ENCODE results near the gene PSMB8. TPM values are rescaled to one million over a fixed set of nuclear protein-coding genes. Genes with fewer than 3 reads are reported as not detected.

PSMB8 gene
- total and polyA plus RNA-seq, 7 donors = 7.0 to 19.2 (median 10.3) TPM

DNA sequence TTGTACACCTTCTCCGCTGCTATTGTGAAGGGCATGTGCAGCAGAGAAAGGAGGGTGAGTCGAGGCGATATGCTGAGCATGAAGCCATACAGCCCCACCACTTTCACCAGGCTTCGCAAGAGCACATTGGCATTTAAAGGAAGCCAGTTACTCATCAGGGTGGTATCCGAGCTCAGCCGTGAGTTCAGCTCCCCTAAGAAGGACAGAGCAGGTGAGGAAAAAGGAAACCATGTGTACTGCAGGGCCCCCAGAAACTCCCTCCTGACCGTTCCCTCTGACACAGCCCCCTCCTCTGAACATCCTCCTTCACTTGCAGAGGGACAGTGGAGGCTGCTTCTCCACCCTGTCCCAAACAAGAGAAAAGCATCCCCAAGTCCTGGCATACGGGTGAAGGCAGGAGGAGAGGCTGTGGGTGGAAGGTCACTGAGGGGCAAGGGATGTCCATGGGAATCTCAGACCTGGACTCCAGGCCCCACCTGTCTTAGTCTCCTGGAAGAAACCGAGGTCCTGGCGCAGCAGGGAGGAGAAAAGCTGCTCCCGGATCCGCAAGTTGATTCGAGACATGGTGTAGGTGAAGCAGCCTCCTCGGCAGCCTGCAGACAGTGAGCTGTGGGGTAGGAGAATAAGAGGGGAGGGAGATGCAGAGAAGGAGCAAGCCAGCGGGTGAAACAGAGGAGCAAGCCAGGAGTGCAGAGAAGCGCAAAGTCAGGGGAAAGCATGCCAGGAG, 8.5 kb downstream of the PSMB8 start:
- Histone ChIP-seq H3K27ac (no peak overlapping the region), H3K4me3 (no peak overlapping the region), H3K4me1 (peaks cover 12% of the 10 kb centered on the region), H3K36me3 (ENCODE audit: insufficient read depth in 1 of 2, low read depth in 1 of 2) (peaks cover 0 to 57% of the 10 kb centered on the region in 2 donors), H3K27me3 (ENCODE audit: insufficient read depth in 3 of 3, low read length in 2 of 3) (no peaks in the 10 kb centered on the region), H3K9me3 (no peaks in the 10 kb centered on the region)
- WGBS, 3 donors = 91 to 94% (median 93%) methylated on average over 16 of the region's 16 CpGs
- TF ChIP-seq, protein P1, sequence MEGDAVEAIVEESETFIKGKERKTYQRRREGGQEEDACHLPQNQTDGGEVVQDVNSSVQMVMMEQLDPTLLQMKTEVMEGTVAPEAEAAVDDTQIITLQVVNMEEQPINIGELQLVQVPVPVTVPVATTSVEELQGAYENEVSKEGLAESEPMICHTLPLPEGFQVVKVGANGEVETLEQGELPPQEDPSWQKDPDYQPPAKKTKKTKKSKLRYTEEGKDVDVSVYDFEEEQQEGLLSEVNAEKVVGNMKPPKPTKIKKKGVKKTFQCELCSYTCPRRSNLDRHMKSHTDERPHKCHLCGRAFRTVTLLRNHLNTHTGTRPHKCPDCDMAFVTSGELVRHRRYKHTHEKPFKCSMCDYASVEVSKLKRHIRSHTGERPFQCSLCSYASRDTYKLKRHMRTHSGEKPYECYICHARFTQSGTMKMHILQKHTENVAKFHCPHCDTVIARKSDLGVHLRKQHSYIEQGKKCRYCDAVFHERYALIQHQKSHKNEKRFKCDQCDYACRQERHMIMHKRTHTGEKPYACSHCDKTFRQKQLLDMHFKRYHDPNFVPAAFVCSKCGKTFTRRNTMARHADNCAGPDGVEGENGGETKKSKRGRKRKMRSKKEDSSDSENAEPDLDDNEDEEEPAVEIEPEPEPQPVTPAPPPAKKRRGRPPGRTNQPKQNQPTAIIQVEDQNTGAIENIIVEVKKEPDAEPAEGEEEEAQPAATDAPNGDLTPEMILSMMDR (IDR thresholded peaks at IDR 0.05) = no peak
- intact Hi-C loops (cut with DNase I) = no loop called here
- DNase-seq (no peak), ATAC-seq (no peak)

DNA sequence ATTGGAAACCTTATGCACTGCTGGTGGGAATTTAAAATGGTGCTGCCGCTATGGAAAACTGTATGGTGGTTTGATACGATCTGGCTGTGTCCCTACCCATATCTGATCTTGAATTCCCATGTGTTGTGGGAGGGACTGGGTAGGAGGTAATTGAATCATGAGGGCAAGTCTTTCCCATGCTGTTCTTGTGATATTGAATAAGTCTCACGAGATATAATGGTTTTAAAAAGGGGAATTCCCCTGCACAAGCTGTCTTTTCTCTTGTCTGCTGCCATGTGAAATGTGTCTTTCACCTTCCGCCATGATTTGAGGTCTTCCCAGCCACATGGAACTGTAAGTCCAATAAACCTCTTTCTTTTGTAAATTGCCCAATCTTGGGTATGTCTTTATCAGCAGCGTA, 10.2 kb downstream of the PSMB8 start:
- Histone ChIP-seq H3K4me1 (peaks cover 12% of the 10 kb centered on the region), H3K9me3 (no peaks in the 10 kb centered on the region), H3K4me3 (no peak overlapping the region), H3K27me3 (ENCODE audit: insufficient read depth in 3 of 3, low read length in 2 of 3) (no peaks in the 10 kb centered on the region), H3K36me3 (ENCODE audit: insufficient read depth in 1 of 2, low read depth in 1 of 2) (peaks cover 0 to 74% of the 10 kb centered on the region in 2 donors), H3K27ac (no peak overlapping the region)
- TF ChIP-seq, protein P1 (IDR thresholded peaks at IDR 0.05) = no peak
- 83 to 89% (median 86%) methylated on average over 5 of the region's 5 CpGs for WGBS, 3 donors
- intact Hi-C loops (cut with DNase I) = no loop called here
- no peak for ATAC-seq
- DNase-seq = no peak

GRCh38 chr6:32832535-32832934, 11.3 kb downstream of the PSMB8 start:
- Histone ChIP-seq H3K9me3 (no peaks in the 10 kb centered on the region), H3K4me3 (no peak overlapping the region), H3K36me3 (ENCODE audit: insufficient read depth in 1 of 2, low read depth in 1 of 2) (peaks cover 0 to 84% of the 10 kb centered on the region in 2 donors), H3K27ac (no peak overlapping the region), H3K27me3 (ENCODE audit: insufficient read depth in 3 of 3, low read length in 2 of 3) (no peaks in the 10 kb centered on the region), H3K4me1 (peaks cover 8% of the 10 kb centered on the region)
- TF ChIP-seq, protein P1 (IDR thresholded peaks at IDR 0.05) = no peak
- intact Hi-C loops (cut with DNase I) = no loop called here
- no peak for DNase-seq
- no peak for ATAC-seq
- 73 to 79% (median 78%) methylated on average over 13 of the region's 13 CpGs for WGBS, 3 donors

- no peaks in the 10 kb centered on the region for H3K27me3 ChIP-seq (ENCODE audit: insufficient read depth in 3 of 3, low read length in 2 of 3)
- TF ChIP-seq, protein P1 (IDR thresholded peaks at IDR 0.05) = no peak
- H3K27ac ChIP-seq = no peak overlapping the region
- 86 to 91% (median 90%) methylated on average over 5 of the region's 5 CpGs for WGBS, 3 donors
- intact Hi-C loops (cut with DNase I) = no loop called here
- DNase-seq (no peak), ATAC-seq (no peak)
- H3K9me3 ChIP-seq = no peaks in the 10 kb centered on the region
- H3K4me3 ChIP-seq = no peak overlapping the region
- H3K4me1 ChIP-seq = no peaks in the 10 kb centered on the region
- H3K36me3 ChIP-seq (ENCODE audit: insufficient read depth in 1 of 2, low read depth in 1 of 2) = peaks cover 0 to 78% of the 10 kb centered on the region in 2 donors
Observed at GRCh38 chr6:32830936-32831335, 12.9 kb downstream of the PSMB8 start.

DNA sequence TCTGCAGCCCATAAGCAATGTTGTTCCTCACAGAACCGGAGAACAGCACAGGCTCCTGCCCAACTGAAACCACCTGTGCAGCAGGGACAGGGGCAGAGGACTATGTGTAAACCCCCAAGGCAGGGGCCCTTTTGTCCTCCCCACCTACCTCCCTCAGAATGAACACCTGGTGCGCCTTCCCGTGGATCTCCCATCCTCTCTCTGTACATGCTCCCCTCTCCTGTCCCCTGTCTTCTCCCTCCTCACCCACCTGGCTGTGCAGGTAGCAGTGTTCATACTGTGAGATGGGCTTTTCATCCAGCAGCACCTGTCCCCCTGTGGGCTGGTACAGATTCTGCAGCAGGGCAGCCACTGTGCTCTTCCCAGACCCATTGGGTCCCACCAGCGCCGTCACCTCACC, 13.8 kb downstream of the PSMB8 start:
- Histone ChIP-seq H3K27ac (no peak overlapping the region), H3K4me3 (no peak overlapping the region), H3K9me3 (no peaks in the 10 kb centered on the region), H3K36me3 (ENCODE audit: insufficient read depth in 1 of 2, low read depth in 1 of 2) (peaks cover 0 to 69% of the 10 kb centered on the region in 2 donors), H3K27me3 (ENCODE audit: insufficient read depth in 3 of 3, low read length in 2 of 3) (no peaks in the 10 kb centered on the region), H3K4me1 (no peaks in the 10 kb centered on the region)
- WGBS, 3 donors = 90 to 95% (median 93%) methylated on average over 5 of the region's 5 CpGs
- ATAC-seq (no peak), DNase-seq (no peak)
- intact Hi-C loops (cut with DNase I) = no loop called here
- TF ChIP-seq, protein P1 (IDR thresholded peaks at IDR 0.05) = no peak

Measured in psoas muscle (tissue), 8 donors.